Thoracic aorta (tissue), 2 donors: Measurements from ENCODE around the gene TREM2. TPM values are rescaled to one million over a fixed set of nuclear protein-coding genes. Genes with fewer than 3 reads are reported as not detected.

ENCODE experiments used
- ATAC-seq: fragments of 150-250 bp; one replicate; pipeline ENCODE4 v1.8.0; 2017; ENCODE audit warnings: low read depth; ENCODE audit not compliant: insufficient number of reproducible peaks, low FRiP score
- DNase-seq: peaks from one replicate; pipeline ENCODE4 v3.0.0-alpha.2; 2020; ENCODE audit warnings: low spot score
- H3K27ac ChIP-seq, 2 donors: fragments of 200-600 bp; sonication (generic); 1 replicate in 1 of 2; 2 replicates in 1 of 2; pipeline ENCODE4 v1.5.1; 2016; ENCODE audit warnings: mild to moderate bottlenecking in 2 of 2, moderate library complexity in 2 of 2
- H3K27me3 ChIP-seq: fragments of 200-600 bp; sonication (generic); replicated peaks from 2 replicates; pipeline ENCODE4 v1.6.0; 2016; ENCODE audit warnings: mild to moderate bottlenecking; ENCODE audit not compliant: insufficient read depth
- H3K36me3 ChIP-seq: fragments of 200-600 bp; sonication (generic); one replicate; pipeline ENCODE4 v1.5.1; 2016
- H3K4me1 ChIP-seq, 2 donors: fragments of 200-600 bp; sonication (generic); 1 replicate in 1 of 2; 2 replicates in 1 of 2; pipeline versions ENCODE4 v1.5.1 to v1.6.0; 2016; ENCODE audit warnings: low read depth in 2 of 2, mild to moderate bottlenecking in 1 of 2; ENCODE audit not compliant: control insufficient read depth in 1 of 2
- H3K4me3 ChIP-seq: fragments of 200-600 bp; sonication (generic); 2 replicates; pipeline ENCODE4 v1.5.1; 2016; ENCODE audit warnings: mild to moderate bottlenecking
- H3K9me3 ChIP-seq: fragments of 200-600 bp; sonication (generic); 2 replicates; pipeline ENCODE4 v1.5.1; 2016
- CTCF ChIP-seq: fragments of 200-600 bp; sonication (generic); IDR thresholded peaks from one replicate; pipeline ENCODE4 v1.5.1; 2019; ENCODE audit warnings: antibody characterized with exemption
- total RNA-seq, 2 donors: library from RNA; depleted of rRNA; stranded (reverse); fragments of >200 nt; gene quantifications; one replicate each; pipeline versions ENCODE4 v1.1.0 to v1.2.3, GENCODE V29; 2016

Gene TREM2
- total RNA-seq, 2 donors from 2014 or later: 9.8 to 16.5 TPM

GRCh38 chr6:41200901-41201763 lies 38.2 kb upstream of the TREM2 start, which contains the start of gene TREML2:
Gene TREML2, minus strand, starts transcription at chr6:41201149. Its CDS starts 141 bp downstream, at chr6:41201008.
- no peaks in the 10 kb centered on the region for H3K9me3 ChIP-seq
- peak within 1 kb of the TSS in 1 of 2 donors; percentile 2 for H3K27ac ChIP-seq
- DNase-seq: no peak
- ATAC-seq: no peak
- no peaks in the 10 kb centered on the region for H3K27me3 ChIP-seq
- no peaks in the 10 kb centered on the region for H3K4me1 ChIP-seq
- H3K4me3 ChIP-seq: no peak within 1 kb of the TSS
- no peaks in the 10 kb centered on the region for H3K36me3 ChIP-seq
- no peak for TF ChIP-seq CTCF

GRCh38 chr6:41200296-41200900 lies 37.5 kb upstream of the TREM2 start:
- H3K27me3 ChIP-seq: no peaks in the 10 kb centered on the region
- no peaks in the 10 kb centered on the region for H3K4me1 ChIP-seq
- DNase-seq (no peak), ATAC-seq (no peak)
- no peaks in the 10 kb centered on the region for H3K9me3 ChIP-seq
- TF ChIP-seq CTCF: no peak
- H3K27ac ChIP-seq: peak overlapping the region in 1 of 2 donors; percentile 2
- H3K4me3 ChIP-seq: no peak overlapping the region
- no peaks in the 10 kb centered on the region for H3K36me3 ChIP-seq

- no peaks in the 10 kb centered on the region for H3K4me1 ChIP-seq
- DNase-seq (no peak), ATAC-seq (no peak)
- no peak overlapping the region for H3K27ac ChIP-seq
- no peak overlapping the region for H3K4me3 ChIP-seq
- H3K36me3 ChIP-seq: no peaks in the 10 kb centered on the region
- H3K9me3 ChIP-seq: no peaks in the 10 kb centered on the region
- H3K27me3 ChIP-seq: no peaks in the 10 kb centered on the region
- no peak for TF ChIP-seq CTCF
Observed at GRCh38 chr6:41199552-41200246, 36.8 kb upstream of the TREM2 start.

- no peak for TF ChIP-seq CTCF
- no peak overlapping the region for H3K4me3 ChIP-seq
- H3K9me3 ChIP-seq: no peaks in the 10 kb centered on the region
- H3K4me1 ChIP-seq: no peaks in the 10 kb centered on the region
- no peaks in the 10 kb centered on the region for H3K27me3 ChIP-seq
- H3K36me3 ChIP-seq: no peaks in the 10 kb centered on the region
- ATAC-seq (no peak), DNase-seq (no peak)
- H3K27ac ChIP-seq: no peak overlapping the region
Observed at GRCh38 chr6:41197234-41197633, 34.3 kb upstream of the TREM2 start.

- no peaks in the 10 kb centered on the region for H3K36me3 ChIP-seq
- no peak for TF ChIP-seq CTCF
- no peak overlapping the region for H3K27ac ChIP-seq
- no peaks in the 10 kb centered on the region for H3K9me3 ChIP-seq
- H3K4me3 ChIP-seq: no peak overlapping the region
- H3K4me1 ChIP-seq: no peaks in the 10 kb centered on the region
- no peak for ATAC-seq
- no peaks in the 10 kb centered on the region for H3K27me3 ChIP-seq
- no peak for DNase-seq
Observed at GRCh38 chr6:41194386-41194785, 31.5 kb upstream of the TREM2 start.
